GM21619 (cell line): ENCODE data around the gene HNRNPDL.
"Not testable (repeated sequence)": the region's sequence is repeated elsewhere in the genome, so short reads cannot be mapped to it uniquely, and the experiment has no call there.

Source experiments
- ATAC-seq: cut with Tn5 transposase; IDR thresholded peaks from one replicate; pipeline ENCODE4 v1.9.1; 2021; ENCODE audit not compliant: unreplicated experiment

The HNRNPDL gene

GRCh38 chr4:82430193-82430963 lies at the start of gene HNRNPDL, which contains the start of gene ENOPH1:
TSS of gene HNRNPDL (minus strand) at chr4:82430462. CDS start at chr4:82429690, 772 bp downstream.
TSS of gene ENOPH1 (plus strand) at chr4:82430590. CDS start at chr4:82430830, 240 bp downstream.
- peak; percentile 74 for ATAC-seq

GRCh38 chr4:82479562-82479961 lies 49.3 kb upstream of the HNRNPDL start:
- no peak for ATAC-seq

GRCh38 chr4:82477469-82477868 lies 47.2 kb upstream of the HNRNPDL start:
- not testable (repeated sequence) for ATAC-seq

- ATAC-seq = not testable (repeated sequence)
Measured at GRCh38 chr4:82475931-82476330, 45.7 kb upstream of the HNRNPDL start.

- no peak for ATAC-seq
Measured at GRCh38 chr4:82473621-82474164, 43.4 kb upstream of the HNRNPDL start.

- not testable (repeated sequence) for ATAC-seq
Measured at GRCh38 chr4:82473080-82473479, 42.8 kb upstream of the HNRNPDL start.

- no peak for ATAC-seq
Measured at GRCh38 chr4:82469791-82470345, 39.6 kb upstream of the HNRNPDL start.

- no peak for ATAC-seq
Measured at GRCh38 chr4:82467471-82467870, 37.2 kb upstream of the HNRNPDL start.

- no peak for ATAC-seq
Measured at GRCh38 chr4:82463221-82463620, 33.0 kb upstream of the HNRNPDL start.

- ATAC-seq = peak; percentile 87
Measured at GRCh38 chr4:82462415-82462831, 32.2 kb upstream of the HNRNPDL start.

GRCh38 chr4:82461710-82462109 lies 31.4 kb upstream of the HNRNPDL start:
- ATAC-seq = no peak

GRCh38 chr4:82458729-82459128 lies 28.5 kb upstream of the HNRNPDL start:
- no peak for ATAC-seq

GRCh38 chr4:82457266-82457665 lies 27.0 kb upstream of the HNRNPDL start:
- ATAC-seq = no peak

- ATAC-seq = no peak
Measured at GRCh38 chr4:82452026-82452425, 21.8 kb upstream of the HNRNPDL start.

- no peak for ATAC-seq
Measured at GRCh38 chr4:82450966-82451755, 20.9 kb upstream of the HNRNPDL start.

GRCh38 chr4:82447886-82448285 lies 17.6 kb upstream of the HNRNPDL start:
- ATAC-seq = no peak

- ATAC-seq = no peak
Measured at GRCh38 chr4:82439088-82439487, 8.8 kb upstream of the HNRNPDL start.

GRCh38 chr4:82437285-82438005 lies 7.2 kb upstream of the HNRNPDL start:
- ATAC-seq = no peak

- ATAC-seq = no peak
Measured at GRCh38 chr4:82436780-82437179, 6.5 kb upstream of the HNRNPDL start.

GRCh38 chr4:82436130-82436529 lies 5.9 kb upstream of the HNRNPDL start:
- no peak for ATAC-seq

- ATAC-seq = no peak
Measured at GRCh38 chr4:82434949-82435348, 4.7 kb upstream of the HNRNPDL start.
